HG03521 (cell line): ENCODE data around the gene ZDHHC18.
A peak's percentile ranks its signal among the peaks of the same experiment; 100 is the strongest.

Experiments
- ATAC-seq: cut with Tn5 transposase; IDR thresholded peaks from one replicate; pipeline ENCODE4 v1.9.1; 2021; ENCODE audit warnings: mild to moderate bottlenecking, moderate library complexity; ENCODE audit not compliant: unreplicated experiment

The ZDHHC18 gene

DNA sequence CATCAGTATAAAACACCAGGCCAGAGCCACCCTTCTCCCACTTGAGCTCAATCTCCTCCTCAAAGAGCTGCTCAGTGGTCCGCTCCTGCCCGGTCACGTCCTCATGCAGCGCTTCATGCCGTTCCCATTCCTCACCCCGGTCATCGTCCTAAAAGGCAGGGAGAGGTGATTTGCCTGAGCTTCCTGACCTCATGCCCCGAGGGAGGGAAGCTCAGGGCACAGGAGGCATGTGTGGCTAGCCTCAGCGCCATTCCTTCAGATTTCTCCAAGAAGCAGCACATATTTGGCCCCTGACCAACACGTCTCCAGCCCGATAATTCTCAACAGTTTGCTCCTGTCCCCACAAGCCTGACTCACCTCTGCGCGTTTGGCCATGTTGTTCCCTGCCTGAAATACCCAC, 67.8 kb downstream of the ZDHHC18 start:
- no peak for ATAC-seq

DNA sequence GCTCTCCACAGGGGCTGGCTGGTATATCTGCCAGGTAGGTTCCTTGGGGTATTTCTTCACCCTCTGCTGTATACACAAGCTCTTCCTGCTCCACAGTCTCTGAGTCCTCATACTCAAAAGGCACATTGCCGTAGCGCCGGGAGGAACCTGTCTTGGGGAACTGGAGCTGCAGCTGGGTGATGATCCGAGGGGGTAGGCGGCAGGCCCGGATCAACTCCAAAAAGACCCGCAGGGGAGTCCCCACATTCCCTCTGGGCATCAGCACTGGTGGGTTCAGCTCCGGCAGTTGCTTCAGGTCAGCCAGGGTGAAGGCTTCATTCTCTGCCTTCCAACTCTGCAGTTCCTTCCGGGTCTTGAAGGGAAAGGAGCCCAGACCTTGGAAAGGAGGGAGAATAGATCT, 70.9 kb downstream of the ZDHHC18 start:
- no peak for ATAC-seq

- ATAC-seq = peak; percentile 62
Measured at GRCh38 chr1:26900001-26900814, 73.7 kb downstream of the ZDHHC18 start, which contains the start of gene GPATCH3. Gene GPATCH3 (minus strand): TSS chr1:26900467. CDS start chr1:26900442, 25 bp downstream.

DNA sequence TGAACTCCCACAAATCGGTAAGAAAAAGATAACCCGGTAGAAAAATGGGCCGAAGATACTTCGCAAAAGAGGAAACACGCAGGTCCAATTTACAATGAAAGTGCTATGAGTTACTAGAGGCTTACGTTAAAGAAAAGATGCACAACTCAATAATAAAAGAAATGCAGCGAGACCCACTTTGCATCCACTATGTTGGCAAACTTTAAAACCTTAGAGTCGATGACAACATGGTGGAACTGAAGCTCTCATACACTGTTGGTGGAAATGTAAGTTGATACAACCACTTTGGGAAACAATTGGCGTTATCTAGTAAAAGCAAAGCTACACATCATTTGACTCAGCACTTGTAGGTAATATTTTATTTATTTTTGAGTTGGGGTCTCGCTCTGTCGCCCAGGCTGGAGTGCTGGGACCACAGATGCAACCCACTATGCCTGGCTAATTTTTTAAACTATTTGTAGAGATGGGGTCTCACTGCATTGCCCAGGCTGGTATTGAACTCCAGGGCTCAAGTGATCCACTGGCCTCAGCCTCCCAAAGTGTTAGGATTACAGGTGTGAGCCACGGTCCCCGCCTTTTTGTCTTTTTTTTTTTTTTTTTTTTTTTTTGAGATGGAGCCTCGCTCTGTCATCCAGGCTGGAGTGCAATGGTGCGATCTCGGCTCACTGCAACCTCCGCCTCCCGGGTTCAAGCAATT, 74.5 kb downstream of the ZDHHC18 start:
- ATAC-seq = no peak
